GM12891 (cell line): ENCODE measurements around the gene THSD4.

Experiments
- POLR2A ChIP-seq: IDR thresholded peaks from 2 replicates; pipeline ENCODE4 v1.6.1; 2011; ENCODE audit warnings: low read depth, low read length, control low read depth
- POLR2AphosphoS5 ChIP-seq: IDR thresholded peaks from 2 replicates; pipeline ENCODE4 v1.6.1; 2011; ENCODE audit warnings: low read depth, low read length, control low read depth
- SPI1 ChIP-seq: IDR thresholded peaks from 2 replicates; pipeline ENCODE4 v1.6.1; 2011; ENCODE audit warnings: low read depth, low read length, control low read depth
- TAF1 ChIP-seq: IDR thresholded peaks from 2 replicates; pipeline ENCODE4 v1.6.1; 2011; ENCODE audit warnings: low read depth, low read length, control low read depth

DNA sequence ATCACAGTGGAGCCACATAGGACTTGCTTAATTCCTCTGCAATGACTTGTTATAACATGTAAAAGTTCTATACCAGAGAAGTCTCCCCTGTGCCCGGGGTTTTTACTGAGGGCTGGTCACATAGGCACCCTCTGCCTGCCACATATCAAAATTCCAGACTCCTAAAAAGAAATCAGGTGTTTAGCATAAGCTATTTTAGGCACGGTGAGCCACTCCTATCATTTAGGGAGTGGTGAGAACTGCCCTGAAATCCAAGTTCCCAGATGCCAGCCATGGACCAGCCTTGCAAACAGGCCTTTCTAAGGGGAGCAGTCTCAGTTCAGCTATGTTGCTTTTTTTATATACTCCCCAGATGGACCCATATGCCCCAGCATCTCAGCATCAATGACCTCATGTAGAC is 130.3 kb downstream of the THSD4 start:
- no peak for TF ChIP-seq POLR2AphosphoS5
- TF ChIP-seq POLR2A = no peak
- no peak for TF ChIP-seq SPI1
- TF ChIP-seq TAF1 = no peak
